IMR-90 (cell line): ENCODE data around the gene PPM1F. TPM values are rescaled to one million over a fixed set of nuclear protein-coding genes. Genes with fewer than 3 reads are reported as not detected.

Experiments
- ATAC-seq: fragments of 200-7000 bp; cut with Tn5 transposase; 2 replicates; pipeline ENCODE4 v1.9.1; 2020; ENCODE audit warnings: low read depth, mild to moderate bottlenecking, moderate library complexity
- BruUV-seq: library from RNA; stranded (reverse); fragments of 400-500 nt; replicated peaks from 2 replicates; lab custom pipeline; 2021; lab: Mats Ljungman, UMichigan
- CTCF ChIA-PET: fragments of 300-600 bp; formaldehyde crosslinking; extraction: SDS; loops from one replicate; lab custom pipeline; 2021; ENCODE audit warnings: antibody characterized with exemption; lab: Yijun Ruan, JAX
- POLR2A ChIA-PET: fragments of 300-600 bp; sonication (Branson Sonifier 250); formaldehyde crosslinking; loops from one replicate; lab custom pipeline; 2022; ENCODE audit warnings: antibody characterized with exemption; ENCODE audit not compliant: unreplicated experiment; lab: Charles Lee
- DNase-seq: peaks from one replicate; pipeline ENCODE4 v3.0.0; 2013
- H2AFZ ChIP-seq: replicated peaks from 2 replicates; pipeline ENCODE3; 2013; ENCODE audit warnings: low read length, mild to moderate bottlenecking; ENCODE audit not compliant: poor library complexity
- H2AK5ac ChIP-seq: 2 replicates; pipeline ENCODE4 v1.6.1; 2013; ENCODE audit warnings: low read depth, low read length, inconsistent platforms
- H2AK9ac ChIP-seq: replicated peaks from 2 replicates; pipeline ENCODE3; 2013; ENCODE audit warnings: mild to moderate bottlenecking, low read depth, low read length, moderate library complexity; ENCODE audit not compliant: poor library complexity
- H2BK120ac ChIP-seq: 2 replicates; pipeline ENCODE4 v1.6.1; 2013; ENCODE audit warnings: low read depth, low read length, inconsistent platforms
- H2BK15ac ChIP-seq: 3 replicates; pipeline ENCODE4 v1.6.1; 2013; ENCODE audit warnings: low read depth, low read length, inconsistent platforms
- H2BK20ac ChIP-seq: 2 replicates; pipeline ENCODE4 v1.6.1; 2013; ENCODE audit warnings: low read depth, mild to moderate bottlenecking, inconsistent platforms, low read length, moderate library complexity
- H2BK5ac ChIP-seq: 2 replicates; pipeline ENCODE4 v1.6.1; 2013; ENCODE audit warnings: mild to moderate bottlenecking, low read depth, low read length, inconsistent platforms; ENCODE audit not compliant: poor library complexity, severe bottlenecking
- H3K14ac ChIP-seq: replicated peaks from 2 replicates; pipeline ENCODE4 v1.6.1; 2013; ENCODE audit warnings: low read depth, low read length, inconsistent platforms
- H3K18ac ChIP-seq: 2 replicates; pipeline ENCODE4 v1.6.1; 2013; ENCODE audit warnings: low read depth, low read length, control low read depth
- H3K23ac ChIP-seq: 2 replicates; pipeline ENCODE4 v1.6.1; 2013; ENCODE audit warnings: low read depth, low read length, inconsistent platforms
- H3K27ac ChIP-seq: 2 replicates; pipeline ENCODE4 v1.5.1; 2013; ENCODE audit warnings: mild to moderate bottlenecking, control low read depth, low read length; ENCODE audit not compliant: insufficient read depth
- H3K27me3 ChIP-seq: 2 replicates; pipeline ENCODE4 v1.6.1; 2013; ENCODE audit warnings: low read length; ENCODE audit not compliant: control insufficient read depth, insufficient read depth
- H3K36me3 ChIP-seq: 2 replicates; pipeline ENCODE4 v1.6.1; 2013; ENCODE audit warnings: low read length, mixed read lengths; ENCODE audit not compliant: control insufficient read depth, insufficient read depth
- H3K4ac ChIP-seq: 2 replicates; pipeline ENCODE4 v1.6.1; 2013; ENCODE audit warnings: low read depth, low read length, inconsistent platforms
- H3K4me1 ChIP-seq: 2 replicates; pipeline ENCODE4 v1.6.1; 2013; ENCODE audit warnings: low read length, mixed read lengths; ENCODE audit not compliant: control insufficient read depth, insufficient read depth
- H3K4me2 ChIP-seq: 2 replicates; pipeline ENCODE4 v1.6.1; 2013; ENCODE audit warnings: low read depth, mild to moderate bottlenecking, control low read depth, low read length, moderate library complexity
- H3K4me3 ChIP-seq: 2 replicates; pipeline ENCODE4 v1.5.1; 2013; ENCODE audit warnings: low read depth, mild to moderate bottlenecking, control low read depth, low read length, moderate library complexity; ENCODE audit not compliant: insufficient read depth
- H3K56ac ChIP-seq: 2 replicates; pipeline ENCODE4 v1.6.1; 2013; ENCODE audit warnings: low read length, inconsistent platforms; ENCODE audit not compliant: insufficient read depth; ENCODE audit errors: extremely low read depth
- H3K79me1 ChIP-seq, 2 experiments: 2 replicates each; pipeline ENCODE4 v1.6.1; 2013; ENCODE audit warnings: low read length in 2 of 2, inconsistent platforms in 1 of 2, low read depth in 1 of 2
- H3K9ac ChIP-seq: 2 replicates; pipeline ENCODE4 v1.6.1; 2013; ENCODE audit warnings: low read depth, low read length, control low read depth
- H3K9me1 ChIP-seq: 2 replicates; pipeline ENCODE4 v1.6.1; 2013; ENCODE audit warnings: low read length, inconsistent platforms; ENCODE audit not compliant: insufficient read depth
- H3K9me3 ChIP-seq: 2 replicates; pipeline ENCODE4 v1.6.1; 2013; ENCODE audit warnings: low read length; ENCODE audit not compliant: control insufficient read depth, insufficient read depth
- H4K20me1 ChIP-seq: 2 replicates; pipeline ENCODE4 v1.6.1; 2013; ENCODE audit warnings: low read length, inconsistent platforms; ENCODE audit not compliant: insufficient read depth
- H4K5ac ChIP-seq: 2 replicates; pipeline ENCODE4 v1.6.1; 2013; ENCODE audit warnings: mild to moderate bottlenecking, low read depth, low read length, control low read depth
- H4K8ac ChIP-seq, 2 experiments: 2 replicates each; pipeline ENCODE4 v1.6.1; 2013; ENCODE audit warnings: low read depth in 2 of 2, low read length in 2 of 2, control low read depth in 1 of 2, inconsistent platforms in 1 of 2
- H4K91ac ChIP-seq: 2 replicates; pipeline ENCODE4 v1.6.1; 2013; ENCODE audit warnings: low read depth, low read length, inconsistent platforms; ENCODE audit not compliant: insufficient read depth
- RAD21 ChIP-seq: IDR thresholded peaks from 2 replicates; pipeline ENCODE4 v1.6.1; 2012; ENCODE audit warnings: low read length, improper control_type of control experiment
- RCOR1 ChIP-seq: IDR thresholded peaks from 2 replicates; pipeline ENCODE4 v1.6.1; 2012; ENCODE audit warnings: mild to moderate bottlenecking, low read length, improper control_type of control experiment; ENCODE audit not compliant: insufficient replicate concordance
- WGBS, 2 experiments: methylation state at CpG; one replicate each; pipeline versions ENCODE4 v1.1.5 to v1.1.7; 2013; ENCODE audit warnings: missing lambda C conversion rate in 2 of 2; ENCODE audit not compliant: insufficient read length in 1 of 2; ENCODE audit errors: extremely low coverage in 2 of 2; 5-methylcytosine and 5-hydroxymethylcytosine counted together
- dilution Hi-C: fragments of 300-500 bp; cut with HindIII; formaldehyde crosslinking; loops from one replicate; pipeline ENCODE4 v1.14.3; 2018; ENCODE audit warnings: low sequenced_read_pairs; ENCODE audit not compliant: unreplicated experiment
- in situ Hi-C: fragments of 300-500 bp; cut with MboI; formaldehyde crosslinking; loops from 3 replicates; pipeline ENCODE4 v1.14.3; 2019; ENCODE audit warnings: low sequenced_read_pairs, inconsistent platforms, mixed read lengths
- intact Hi-C: fragments of 100-400 bp; cut with micrococcal nuclease; formaldehyde crosslinking; loops from 2 replicates; pipeline ENCODE4 v1.10.0; 2022
- polyA plus RNA-seq, 3 experiments: library from polyadenylated mRNA; depleted of rRNA; stranded (reverse); fragments of >200 nt; gene quantifications; 2 replicates each; pipeline ENCODE4 v1.2.3, GENCODE V29; 2012; ENCODE audit warnings: low replicate concordance in 1 of 3
- total RNA-seq: library from RNA; depleted of rRNA; stranded (reverse); fragments of >200 nt; gene quantifications from 2 replicates; pipeline ENCODE4 v1.2.3, GENCODE V29; 2012

Gene PPM1F
- total and polyA plus RNA-seq, 2 of the 4 experiments (the other 2 are of a cell fraction) = 20.8 to 30.3 TPM

GRCh38 chr22:21904250-21904789, 48.3 kb downstream of the PPM1F start:
- in situ Hi-C loops = no loop called here
- Histone ChIP-seq H2AK9ac (no peak overlapping the region), H4K91ac (no peak overlapping the region), H3K4me3 (no peak overlapping the region), H4K5ac (no peak overlapping the region), H3K9ac (no peak overlapping the region), H3K18ac (no peak overlapping the region), H3K9me3 (no peaks in the 10 kb centered on the region), H3K56ac (no peak overlapping the region), H3K27ac (no peak overlapping the region), H2BK120ac (no peak overlapping the region), H3K4me2 (no peak overlapping the region), H3K23ac (no peak overlapping the region), H4K20me1 (no peaks in the 10 kb centered on the region), H3K14ac (no peak overlapping the region), H3K27me3 (no peaks in the 10 kb centered on the region), H3K9me1 (no peaks in the 10 kb centered on the region; the same call in 1 of the 2 replicates), H3K79me1 (no peaks in the 10 kb centered on the region), H2AFZ (no peak overlapping the region), H2BK15ac (no peak overlapping the region), H4K8ac (no peak overlapping the region), H3K4ac (no peak overlapping the region), H3K36me3 (0 out of 2 replicates have a peak, but pooled peaks cover 2% of the 10 kb centered on the region), H2BK20ac (no peak overlapping the region), H2BK5ac (no peak overlapping the region), H2AK5ac (no peak overlapping the region), H3K4me1 (no peaks in the 10 kb centered on the region)
- dilution Hi-C loops = no loop called here
- WGBS, 2 experiments = no CpG with 5 or more reads among the region's 4 CpGs
- no TSS peak for BruUV-seq
- POLR2A ChIA-PET = interaction anchor here (0.6 kb wide), 1 partner anchor 15 kb away, joined by 9 read pairs; no protein-coding TSS in a partner anchor
- intact Hi-C loops = no loop called here
- CTCF ChIA-PET = no interaction called here
- TF ChIP-seq RCOR1 (no peak), RAD21 (no peak)
- DNase-seq = no peak
- ATAC-seq = no peak
